Heart left ventricle (tissue), 16 donors: ENCODE data around the gene ATL2. TPM values are rescaled to one million over a fixed set of nuclear protein-coding genes. Genes with fewer than 3 reads are reported as not detected.
A peak's percentile ranks its signal among the peaks of the same experiment; 100 is the strongest.

Experiments used
- ATAC-seq, 4 donors: fragments of 200-7000 bp; cut with Tn5 transposase; one replicate each; pipeline ENCODE4 v1.9.1; 2020 to 2022; ENCODE audit warnings: moderate library complexity in 4 of 4, mild to moderate bottlenecking in 3 of 4, moderate number of reproducible peaks in 1 of 4
- DNase-seq, 5 donors: peaks; one replicate each; pipeline ENCODE4 v3.0.0-alpha.2; 2020
- H3K27ac ChIP-seq, 12 donors: fragments of 200-600 bp; sonication (generic) in 4 of 12; one replicate each; pipeline versions ENCODE4 v1.5.0 to v1.8.0; 2016 to 2022; ENCODE audit warnings: mild to moderate bottlenecking in 2 of 12
- H3K27me3 ChIP-seq, 9 donors: fragments of 200-600 bp; sonication (generic) in 2 of 9; one replicate each; pipeline versions ENCODE4 v1.5.1 to v1.8.0; 2016 to 2022; ENCODE audit warnings: mild to moderate bottlenecking in 3 of 9
- H3K36me3 ChIP-seq, 9 donors: fragments of 200-600 bp; sonication (generic) in 2 of 9; one replicate each; pipeline versions ENCODE4 v1.5.0 to v1.8.0; 2018 to 2022; ENCODE audit warnings: mild to moderate bottlenecking in 2 of 9
- H3K4me1 ChIP-seq, 12 donors: fragments of 200-600 bp; sonication (generic) in 4 of 12; one replicate each; pipeline versions ENCODE4 v1.5.0 to v1.8.0; 2016 to 2022; ENCODE audit warnings: mild to moderate bottlenecking in 3 of 12
- H3K4me3 ChIP-seq, 12 donors: fragments of 200-600 bp; sonication (generic) in 4 of 12; one replicate each; pipeline versions ENCODE4 v1.5.0 to v1.8.0; 2017 to 2022; ENCODE audit warnings: mild to moderate bottlenecking in 9 of 12, moderate library complexity in 4 of 12
- H3K9me3 ChIP-seq, 12 donors: fragments of 200-600 bp; sonication (generic) in 4 of 12; one replicate each; pipeline versions ENCODE4 v1.5.0 to v1.8.0; 2016 to 2022; ENCODE audit warnings: mild to moderate bottlenecking in 1 of 12
- CTCF ChIP-seq, 12 donors: fragments of 200-600 bp; sonication (generic) in 4 of 12; IDR thresholded peaks; one replicate each; pipeline versions ENCODE4 v1.5.0 to v1.8.0; 2018 to 2022; ENCODE audit warnings: antibody characterized with exemption in 12 of 12, mild to moderate bottlenecking in 5 of 12
- POLR2A ChIP-seq, 2 donors: fragments of 450-650 bp; IDR thresholded peaks; one replicate each; pipeline ENCODE4 v1.6.1; 2017; ENCODE audit warnings: antibody characterized with exemption in 2 of 2, mild to moderate bottlenecking in 2 of 2, moderate library complexity in 2 of 2
- WGBS, 4 donors: extraction: QIAGEN DNeasy Blood & Tissue Kit in 2 of 4; methylation state at CpG; one replicate each; pipeline versions ENCODE4 v1.1.5 to v1.1.7; 2013 to 2018; 5-methylcytosine and 5-hydroxymethylcytosine counted together
- intact Hi-C, 10 donors: fragments of 100-400 bp; cut with DNase I; formaldehyde crosslinking; loops; one replicate each; pipeline versions ENCODE4 v1.11.1 to v1.14.2; 2022
- polyA plus RNA-seq, 2 donors: library from polyadenylated mRNA; stranded (reverse); fragments of 200-250 nt; gene quantifications; one replicate each; pipeline ENCODE4 v1.2.3, GENCODE V29; 2013
- total RNA-seq, 9 donors: library from RNA; depleted of rRNA in 2 of 9; stranded (reverse); fragments of >200 nt in 2 of 9; fragmentation: NEBNext Ultra II Directional in 3 of 9; extraction: Animal tissue kit (Norgen Biotek cat#: 25700) in 3 of 9; gene quantifications; one replicate each; pipeline versions ENCODE4 v1.1.0 to v1.2.4, GENCODE V29; 2016 to 2023
- donor health status: ischemic (EF 13 %, LVEDD 7.1; RV severe dilation, severe dysfunction).
- donor health status: healthy with polysubstance abuse.
- donor health status: DM: no; HTN: yes; CAD: no.
- donor health status: DM: no; HTN: no; CAD: no.
- donor health status: ischemic (EF 25% LVEDD 6.9; RV normal size, moderate dysfunction).
- donor health status: ischemic (EF 25% LVEDD 5.7; RV mildly dilated, moderate dysfunction).
- donor health status: healthy.
- donor health status: DM: yes; HTN: yes; CAD: no.
- donor health status: ischemic (EF 35%, LVEDD 5.7; RV mildly dilated, moderate dysfunction).
- donor health status: nonischemic (EF 11% LVEDD 7.7; RV severe dilation, severe dysfunction).
- donor health status: DM: yes; HTN: yes; CAD: no.
- donor health status: PGD.
- donor health status: ischemic (EF 29% LVEDD 5.4; RV normal size, mild dysfunction).
- donor health status: nonischemic (EF 23%, LVEDD 6.1; RV moderate dilation, normal function).

The ATL2 gene
- total and polyA plus RNA-seq, 11 donors: 8.7 to 41.9 (median 30.4) TPM

- Histone ChIP-seq H3K36me3 (no peaks in the 10 kb centered on the region), H3K4me1 (peaks cover 0 to 23% (median 5%) of the 10 kb centered on the region in 12 donors), H3K9me3 (no peaks in the 10 kb centered on the region), H3K4me3 (no peak overlapping the region), H3K27me3 (no peaks in the 10 kb centered on the region), H3K27ac (no peak overlapping the region)
- no peak for DNase-seq
- intact Hi-C loops: loop anchor here in 1 of 10 donors (10.0 kb wide), 1 partner anchor 123 kb away; no protein-coding TSS in a partner anchor
- TF ChIP-seq CTCF (IDR thresholded peaks at IDR 0.05) (no peak), POLR2A (IDR thresholded peaks at IDR 0.05) (no peak)
- no peak for ATAC-seq
- 95 to 97% (median 96%) methylated on average over 6 of the region's 6 CpGs for WGBS, 4 donors
Observed at GRCh38 chr2:38381381-38382143, 4.5 kb upstream of the ATL2 start.

- peaks cover 0 to 27% (median 6%) of the 10 kb centered on the region in 12 donors for H3K4me1 ChIP-seq
- no peak for ATAC-seq
- H3K27ac ChIP-seq: peak overlapping the region in 1 of 12 donors; percentile 64
Observed at GRCh38 chr2:38380397-38381130, 3.5 kb upstream of the ATL2 start.

GRCh38 chr2:38376346-38377049, 575 bp downstream of the ATL2 start:
- peaks cover 3 to 48% (median 37%) of the 10 kb centered on the region in 12 donors for H3K4me1 ChIP-seq
- 0 to 1% (median 0%) methylated on average over 22 to 80 of the region's 80 CpGs for WGBS, 4 donors

More at GRCh38 chr2:38380397-38381130, 3.5 kb upstream of the ATL2 start:
- Histone ChIP-seq H3K27me3 (no peaks in the 10 kb centered on the region), H3K4me3 (no peak overlapping the region), H3K9me3 (no peaks in the 10 kb centered on the region), H3K36me3 (no peaks in the 10 kb centered on the region)
- intact Hi-C loops: loop anchor here in 1 of 10 donors (10.0 kb wide), 1 partner anchor 124 kb away; no protein-coding TSS in a partner anchor
- no peak for DNase-seq
- TF ChIP-seq POLR2A (IDR thresholded peaks at IDR 0.05): no peak
- no peak for TF ChIP-seq CTCF (IDR thresholded peaks at IDR 0.05)
- 59 to 70% (median 63%) methylated on average over 10 of the region's 10 CpGs for WGBS, 4 donors

More at GRCh38 chr2:38376346-38377049, 575 bp downstream of the ATL2 start:
- peak; percentile 56 to 86 (median 67) for DNase-seq
- intact Hi-C loops: loop anchor here in 6 of 10 donors (2.0 to 10.0 kb wide), 10 partner anchors 30 to 358 kb away; no protein-coding TSS in a partner anchor
- peak overlapping the region; percentile 95 to 100 (median 98) for H3K27ac ChIP-seq
- H3K4me3 ChIP-seq: peak overlapping the region; percentile 66 to 99 (median 81)
- H3K36me3 ChIP-seq: no peaks in the 10 kb centered on the region
- H3K9me3 ChIP-seq: no peaks in the 10 kb centered on the region
- TF ChIP-seq CTCF (IDR thresholded peaks at IDR 0.05) (peak in 10 of 12 donors; percentile 39 to 78 (median 54)), POLR2A (IDR thresholded peaks at IDR 0.05) (no peak)
- no peaks in the 10 kb centered on the region for H3K27me3 ChIP-seq
- ATAC-seq: peak in 3 of 4 donors; percentile 57 to 84 (median 82)
